HEK293 (cell line): ENCODE measurements around the gene TSTD1.
A peak's percentile ranks its signal among the peaks of the same experiment; 100 is the strongest.

Experiments
- CTCF ChIA-PET: fragments of 350-600 bp; formaldehyde crosslinking; extraction: SDS; loops from one replicate; lab custom pipeline; 2021; ENCODE audit warnings: antibody characterized with exemption; lab: Yijun Ruan, JAX
- POLR2A ChIA-PET: fragments of 300-600 bp; formaldehyde crosslinking; extraction: SDS; loops from one replicate; lab custom pipeline; 2020; ENCODE audit warnings: antibody characterized with exemption, inconsistent platforms; lab: Yijun Ruan, JAX
- H3K27ac ChIP-seq: fragments of 200-500 bp; sonication (Bioruptor generic); 2 replicates; pipeline ENCODE4 v1.5.1; 2014; ENCODE audit warnings: low read depth, low read length, control low read depth, inconsistent platforms; ENCODE audit errors: extremely low read depth
- H3K36me3 ChIP-seq, 2 experiments: fragments of 200-500 bp in 1 of 2; sonication (Bioruptor generic) in 1 of 2; 1 replicate in 1 of 2; 2 replicates in 1 of 2; pipeline ENCODE4 v1.5.1; 2014 to 2017; ENCODE audit warnings: inconsistent platforms in 2 of 2, low read length in 2 of 2; ENCODE audit not compliant: control insufficient read depth in 2 of 2, insufficient read depth in 1 of 2
- H3K4me1 ChIP-seq: fragments of 200-500 bp; sonication (Bioruptor generic); 2 replicates; pipeline ENCODE4 v1.5.1; 2014; ENCODE audit warnings: mild to moderate bottlenecking, low read length, inconsistent platforms; ENCODE audit not compliant: control insufficient read depth, insufficient read depth
- H3K4me3 ChIP-seq: 2 replicates; pipeline ENCODE4 v1.5.1; 2011; ENCODE audit warnings: low read depth, mild to moderate bottlenecking, control low read depth, low read length, moderate library complexity
- H3K9me3 ChIP-seq: fragments of 200-500 bp; sonication (Bioruptor generic); 2 replicates; pipeline ENCODE4 v1.5.1; 2014; ENCODE audit warnings: low read depth, low read length, inconsistent platforms; ENCODE audit not compliant: control insufficient read depth, insufficient read depth
- KLF1 ChIP-seq: fragments of 450-650 bp; formaldehyde crosslinking; IDR thresholded peaks from 2 replicates; pipeline ENCODE4 v1.5.1; 2016; ENCODE audit warnings: missing biosample characterization, missing genetic modification characterization
- SETDB1 ChIP-seq: IDR thresholded peaks from one replicate; pipeline ENCODE4 v1.6.1; 2017; ENCODE audit warnings: mild to moderate bottlenecking, low read length, moderate library complexity, mixed read lengths; ENCODE audit not compliant: insufficient read length
- ZBTB11 ChIP-seq: fragments of 450-650 bp; formaldehyde crosslinking; conservative IDR thresholded peaks from 2 replicates; pipeline ENCODE4 v1.5.1; 2016; ENCODE audit warnings: low read depth, missing biosample characterization, missing genetic modification characterization
- ZBTB21 ChIP-seq: fragments of 450-650 bp; formaldehyde crosslinking; IDR thresholded peaks from 2 replicates; pipeline ENCODE4 v1.5.1; 2017; ENCODE audit warnings: missing biosample characterization, missing genetic modification characterization
- ZFHX2 ChIP-seq: fragments of 450-650 bp; formaldehyde crosslinking; conservative IDR thresholded peaks from 2 replicates; pipeline ENCODE4 v1.5.1; 2016; ENCODE audit warnings: missing biosample characterization, missing genetic modification characterization
- ZNF133 ChIP-seq: fragments of 450-650 bp; formaldehyde crosslinking; IDR thresholded peaks from 2 replicates; pipeline ENCODE4 v1.5.1; 2016; ENCODE audit warnings: missing biosample characterization, missing genetic modification characterization
- ZNF148 ChIP-seq: fragments of 450-650 bp; formaldehyde crosslinking; IDR thresholded peaks from 2 replicates; pipeline ENCODE4 v1.5.0; 2017; ENCODE audit warnings: missing biosample characterization, missing genetic modification characterization, borderline replicate concordance
- ZNF404 ChIP-seq: fragments of 450-650 bp; formaldehyde crosslinking; IDR thresholded peaks from 2 replicates; pipeline ENCODE4 v1.5.1; 2017; ENCODE audit warnings: missing biosample characterization, missing genetic modification characterization
- ZNF433 ChIP-seq: fragments of 450-650 bp; formaldehyde crosslinking; IDR thresholded peaks from 2 replicates; pipeline ENCODE4 v1.5.1; 2016; ENCODE audit warnings: missing biosample characterization, missing genetic modification characterization, low read depth
- ZNF510 ChIP-seq: fragments of 450-650 bp; formaldehyde crosslinking; IDR thresholded peaks from 2 replicates; pipeline ENCODE4 v1.5.1; 2018; ENCODE audit warnings: mild to moderate bottlenecking, missing genetic modification characterization, missing biosample characterization; ENCODE audit not compliant: insufficient replicate concordance
- ZNF555 ChIP-seq: fragments of 450-650 bp; formaldehyde crosslinking; conservative IDR thresholded peaks from 2 replicates; pipeline ENCODE4 v1.5.1; 2017; ENCODE audit warnings: missing biosample characterization, mild to moderate bottlenecking, missing genetic modification characterization, inconsistent platforms
- ZNF629 ChIP-seq: fragments of 450-650 bp; formaldehyde crosslinking; IDR thresholded peaks from 2 replicates; pipeline ENCODE4 v1.5.1; 2017; ENCODE audit warnings: missing biosample characterization, missing genetic modification characterization
- ZNF639 ChIP-seq: fragments of 450-650 bp; formaldehyde crosslinking; IDR thresholded peaks from 2 replicates; pipeline ENCODE4 v1.5.1; 2016; ENCODE audit warnings: missing biosample characterization, missing genetic modification characterization
- ZNF76 ChIP-seq: fragments of 450-650 bp; formaldehyde crosslinking; IDR thresholded peaks from 2 replicates; pipeline ENCODE4; 2016; ENCODE audit warnings: low read depth, missing biosample characterization, missing genetic modification characterization, borderline replicate concordance
- ZNF791 ChIP-seq: fragments of 450-650 bp; formaldehyde crosslinking; IDR thresholded peaks from 2 replicates; pipeline ENCODE4 v1.5.1; 2016; ENCODE audit warnings: missing biosample characterization, missing genetic modification characterization
- TF ChIP-seq, protein P1 (sequence below): fragments of 450-650 bp; formaldehyde crosslinking; IDR thresholded peaks from 2 replicates; pipeline ENCODE4 v1.5.1; 2016; ENCODE audit warnings: missing biosample characterization, missing genetic modification characterization
- TF ChIP-seq, protein P2 (sequence below): fragments of 450-650 bp; formaldehyde crosslinking; IDR thresholded peaks from 2 replicates; pipeline ENCODE4 v1.5.1; 2017; ENCODE audit warnings: missing biosample characterization, mild to moderate bottlenecking, missing genetic modification characterization, moderate library complexity

Gene TSTD1

GRCh38 chr1:161012420-161012819, 26.3 kb downstream of the TSTD1 start (continued):
- TF ChIP-seq ZNF433 (tag by site-specific recombination), result peak; percentile 52
- no peak for TF ChIP-seq ZNF76
- TF ChIP-seq, protein P1, sequence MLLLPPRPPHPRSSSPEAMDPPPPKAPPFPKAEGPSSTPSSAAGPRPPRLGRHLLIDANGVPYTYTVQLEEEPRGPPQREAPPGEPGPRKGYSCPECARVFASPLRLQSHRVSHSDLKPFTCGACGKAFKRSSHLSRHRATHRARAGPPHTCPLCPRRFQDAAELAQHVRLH, result peak; percentile 56; the same call in 1 of the 2 replicates
- peak; percentile 57; the same call in 1 of the 2 replicates for TF ChIP-seq ZNF629 (tag by site-specific recombination)
- TF ChIP-seq, protein P2, sequence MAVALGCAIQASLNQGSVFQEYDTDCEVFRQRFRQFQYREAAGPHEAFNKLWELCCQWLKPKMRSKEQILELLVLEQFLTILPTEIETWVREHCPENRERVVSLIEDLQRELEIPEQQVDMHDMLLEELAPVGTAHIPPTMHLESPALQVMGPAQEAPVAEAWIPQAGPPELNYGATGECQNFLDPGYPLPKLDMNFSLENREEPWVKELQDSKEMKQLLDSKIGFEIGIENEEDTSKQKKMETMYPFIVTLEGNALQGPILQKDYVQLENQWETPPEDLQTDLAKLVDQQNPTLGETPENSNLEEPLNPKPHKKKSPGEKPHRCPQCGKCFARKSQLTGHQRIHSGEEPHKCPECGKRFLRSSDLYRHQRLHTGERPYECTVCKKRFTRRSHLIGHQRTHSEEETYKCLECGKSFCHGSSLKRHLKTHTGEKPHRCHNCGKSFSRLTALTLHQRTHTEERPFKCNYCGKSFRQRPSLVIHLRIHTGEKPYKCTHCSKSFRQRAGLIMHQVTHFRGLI (tag by site-specific recombination), result no peak
- 0 out of 2 replicates have a peak, but pooled peaks have one; percentile 14 for TF ChIP-seq ZBTB21 (tag by site-specific recombination)
- TF ChIP-seq ZNF133 (tag by site-specific recombination), result no peak
- TF ChIP-seq ZNF639 (tag by site-specific recombination), result no peak
- TF ChIP-seq ZNF510 (tag by site-specific recombination), result no peak
- TF ChIP-seq ZNF555 (tag by site-specific recombination), result peak; percentile 84
- peak; percentile 70 for TF ChIP-seq ZBTB11
- TF ChIP-seq ZNF148 (tag by site-specific recombination), result no peak
- no peak for TF ChIP-seq ZNF791 (tag by site-specific recombination)
- TF ChIP-seq ZNF404, result 0 out of 2 replicates have a peak, but pooled peaks have one; percentile 44

DNA sequence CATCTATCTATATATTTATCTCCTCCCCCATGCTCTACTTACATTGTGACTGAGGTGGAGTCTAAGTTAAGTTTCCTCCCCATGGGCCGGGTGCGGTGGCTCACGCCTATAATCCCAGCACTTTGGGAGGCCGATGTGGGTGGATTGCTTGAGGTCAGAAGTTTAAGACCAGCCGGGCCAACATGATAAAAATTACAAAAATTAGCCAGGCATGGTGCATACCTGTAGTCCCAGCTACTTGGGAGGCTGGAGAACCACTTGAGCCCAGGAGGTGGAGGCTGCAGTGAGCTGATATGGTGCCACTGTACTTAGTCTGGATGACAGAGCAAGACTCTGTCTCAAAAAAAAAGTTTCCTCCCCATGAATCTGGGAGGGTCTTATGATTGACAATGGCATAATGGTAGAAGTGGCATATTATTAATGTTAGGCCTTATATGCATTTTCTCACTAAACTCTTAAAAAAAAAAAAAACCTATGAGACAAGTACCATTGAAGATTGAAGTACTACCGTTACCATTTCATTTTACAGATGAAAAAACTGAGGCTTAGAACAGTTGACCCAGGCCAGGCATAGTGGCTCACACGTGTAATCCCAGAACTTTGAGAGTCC, 29.1 kb downstream of the TSTD1 start:
- Histone ChIP-seq H3K27ac (no peak overlapping the region), H3K4me1 (no peaks in the 10 kb centered on the region), H3K4me3 (no peak overlapping the region), H3K36me3 (no peaks in the 10 kb centered on the region), H3K9me3 (no peaks in the 10 kb centered on the region)
- POLR2A ChIA-PET, result no interaction called here
- TF ChIP-seq ZFHX2 (tag by site-specific recombination) (no peak), KLF1 (tag by site-specific recombination) (peak; percentile 66), SETDB1 (no peak)
- CTCF ChIA-PET, result interaction anchor here (0.6 to 0.9 kb wide), 5 partner anchors 16 to 216 kb away, joined by 3 to 4 read pairs (median 3); partner anchors contain the start of gene TOMM40L
